NCI-H345 treated with DMSO at 0.1 percent for 48 hours (cell line): Measurements from ENCODE around the gene MCM8.

Source experiments
- DNase-seq: peaks from one replicate; lab custom pipeline; 2025; ENCODE audit not compliant: unreplicated experiment; lab: John Stamatoyannopoulos, UW

MCM8 gene

GRCh38 chr20:5945963-5946362 lies 4.5 kb upstream of the MCM8 start:
- DNase-seq, result no peak

- DNase-seq, result no peak
Measured at GRCh38 chr20:5947276-5947675, 3.2 kb upstream of the MCM8 start.

GRCh38 chr20:5949943-5950270 lies 545 bp upstream of the MCM8 start:
- no peak for DNase-seq

GRCh38 chr20:5967469-5967868 lies 17.0 kb downstream of the MCM8 start:
- no peak for DNase-seq

GRCh38 chr20:5968462-5968861 lies 18.0 kb downstream of the MCM8 start:
- DNase-seq, result no peak

- DNase-seq, result no peak
Measured at GRCh38 chr20:5969348-5969935, 19.0 kb downstream of the MCM8 start.

- no peak for DNase-seq
Measured at GRCh38 chr20:5969940-5970339, 19.5 kb downstream of the MCM8 start.

GRCh38 chr20:5970381-5970780 lies 19.9 kb downstream of the MCM8 start:
- DNase-seq, result no peak

GRCh38 chr20:5971203-5971602 lies 20.8 kb downstream of the MCM8 start:
- no peak for DNase-seq

GRCh38 chr20:5973172-5973571 lies 22.7 kb downstream of the MCM8 start:
- no peak for DNase-seq

GRCh38 chr20:5973971-5974370 lies 23.5 kb downstream of the MCM8 start:
- DNase-seq, result no peak

- DNase-seq, result no peak
Measured at GRCh38 chr20:5974531-5974930, 24.1 kb downstream of the MCM8 start.

GRCh38 chr20:5975778-5976177 lies 25.3 kb downstream of the MCM8 start:
- DNase-seq, result no peak

GRCh38 chr20:5977223-5977622 lies 26.8 kb downstream of the MCM8 start:
- DNase-seq, result no peak

- DNase-seq, result no peak
Measured at GRCh38 chr20:5977975-5978374, 27.5 kb downstream of the MCM8 start.

GRCh38 chr20:5979801-5980200 lies 29.3 kb downstream of the MCM8 start:
- no peak for DNase-seq

- no peak for DNase-seq
Measured at GRCh38 chr20:5980720-5981538, 30.5 kb downstream of the MCM8 start.

- no peak for DNase-seq
Measured at GRCh38 chr20:5987383-5987782, 36.9 kb downstream of the MCM8 start.

- DNase-seq, result no peak
Measured at GRCh38 chr20:5989539-5989938, 39.1 kb downstream of the MCM8 start.

GRCh38 chr20:5990946-5991345 lies 40.5 kb downstream of the MCM8 start:
- no peak for DNase-seq

GRCh38 chr20:5991623-5992441 lies 41.4 kb downstream of the MCM8 start:
- no peak for DNase-seq

GRCh38 chr20:5996765-5997164 lies 46.3 kb downstream of the MCM8 start:
- no peak for DNase-seq
